SK-N-MC (cell line): ENCODE results near the gene RALGAPB.

ENCODE experiments used
- EZH2 ChIP-seq: fragments of 200-600 bp; sonication (generic); IDR thresholded peaks from one replicate; pipeline ENCODE4 v1.6.1; 2017; ENCODE audit warnings: antibody characterized with exemption
- FOXP2 ChIP-seq: optimal IDR thresholded peaks from 2 replicates; pipeline ENCODE3; 2011; ENCODE audit warnings: mild to moderate bottlenecking, moderate library complexity; ENCODE audit not compliant: insufficient read depth; ENCODE audit errors: extremely low read length, control extremely low read depth
- POLR2AphosphoS5 ChIP-seq: IDR thresholded peaks from 2 replicates; pipeline ENCODE4 v1.6.1; 2012; ENCODE audit warnings: mild to moderate bottlenecking, low read depth, low read length, borderline replicate concordance

DNA sequence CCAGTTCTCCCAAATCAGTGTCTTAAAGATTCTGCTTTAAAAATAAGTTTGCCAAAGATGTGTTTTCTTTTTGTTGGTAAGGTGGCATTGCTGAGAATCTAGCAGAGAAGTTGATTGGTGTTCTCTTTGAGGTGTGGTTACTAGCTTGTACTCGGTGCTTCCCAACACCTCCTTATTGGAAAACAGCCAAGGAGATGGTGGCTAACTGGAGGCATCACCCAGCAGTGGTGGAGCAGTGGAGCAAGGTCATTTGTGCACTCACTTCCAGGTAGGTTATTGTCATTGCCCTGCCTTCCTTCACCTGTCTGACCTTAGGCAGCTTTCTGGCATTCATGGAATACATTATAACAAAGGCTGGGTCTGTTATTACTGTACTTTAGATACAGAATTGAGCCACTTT lies 26.7 kb downstream of the RALGAPB start:
- no peak for TF ChIP-seq POLR2AphosphoS5
- no peak for TF ChIP-seq FOXP2
- no peak for TF ChIP-seq EZH2
